ENCODE measurements around the gene BCHE. TPM values are rescaled to one million over a fixed set of nuclear protein-coding genes. Genes with fewer than 3 reads are reported as not detected.
"Not testable (repeated sequence)": the region's sequence is repeated elsewhere in the genome, so short reads cannot be mapped to it uniquely, and the experiment has no call there.

BCHE gene
- total RNA-seq, 3 donors from 2014 or later, result 0.33 to 27.1 (median 2.6) TPM

DNA sequence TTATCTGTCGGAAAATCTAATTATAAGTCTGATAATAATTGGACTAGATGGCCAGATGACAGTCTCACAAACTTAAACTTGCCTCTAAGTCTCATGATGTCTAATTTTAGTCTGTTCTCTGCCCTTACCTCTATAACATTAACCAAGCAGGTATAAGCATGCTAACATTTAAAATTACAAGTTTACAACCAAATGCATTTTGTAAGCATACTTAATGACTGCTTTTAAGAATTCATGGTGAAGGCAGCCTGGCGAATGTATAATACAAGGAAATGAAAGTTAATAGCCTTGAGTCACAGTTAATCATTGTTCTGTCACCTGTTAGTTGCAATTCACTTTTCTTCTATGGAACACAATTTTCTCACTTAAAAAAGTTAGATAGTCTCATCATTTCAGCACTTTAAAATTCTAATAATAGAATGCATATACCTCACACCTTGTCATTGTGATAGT lies 16.5 kb downstream of the BCHE start:
- Histone ChIP-seq H3K4me1 (no peaks in the 10 kb centered on the region), H3K27me3 (no peaks in the 10 kb centered on the region), H3K9me3 (no peaks in the 10 kb centered on the region), H3K36me3 (no peaks in the 10 kb centered on the region), H3K27ac (no peak overlapping the region), H3K4me3 (no peak overlapping the region)
- TF ChIP-seq, protein P1, sequence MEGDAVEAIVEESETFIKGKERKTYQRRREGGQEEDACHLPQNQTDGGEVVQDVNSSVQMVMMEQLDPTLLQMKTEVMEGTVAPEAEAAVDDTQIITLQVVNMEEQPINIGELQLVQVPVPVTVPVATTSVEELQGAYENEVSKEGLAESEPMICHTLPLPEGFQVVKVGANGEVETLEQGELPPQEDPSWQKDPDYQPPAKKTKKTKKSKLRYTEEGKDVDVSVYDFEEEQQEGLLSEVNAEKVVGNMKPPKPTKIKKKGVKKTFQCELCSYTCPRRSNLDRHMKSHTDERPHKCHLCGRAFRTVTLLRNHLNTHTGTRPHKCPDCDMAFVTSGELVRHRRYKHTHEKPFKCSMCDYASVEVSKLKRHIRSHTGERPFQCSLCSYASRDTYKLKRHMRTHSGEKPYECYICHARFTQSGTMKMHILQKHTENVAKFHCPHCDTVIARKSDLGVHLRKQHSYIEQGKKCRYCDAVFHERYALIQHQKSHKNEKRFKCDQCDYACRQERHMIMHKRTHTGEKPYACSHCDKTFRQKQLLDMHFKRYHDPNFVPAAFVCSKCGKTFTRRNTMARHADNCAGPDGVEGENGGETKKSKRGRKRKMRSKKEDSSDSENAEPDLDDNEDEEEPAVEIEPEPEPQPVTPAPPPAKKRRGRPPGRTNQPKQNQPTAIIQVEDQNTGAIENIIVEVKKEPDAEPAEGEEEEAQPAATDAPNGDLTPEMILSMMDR (IDR thresholded peaks at IDR 0.05), result no peak
- TF ChIP-seq POLR2A (IDR thresholded peaks at IDR 0.05), result no peak
- TF ChIP-seq POLR2AphosphoS5 (IDR thresholded peaks at IDR 0.05), result no peak
- DNase-seq (ENCODE audit: low spot score in 2 of 2), result no peak
- intact Hi-C loops (cut with DNase I; ENCODE audit: low total_unique reads), result no loop called here

GRCh38 chr3:165817160-165817709 lies 20.0 kb downstream of the BCHE start:
- Histone ChIP-seq H3K36me3 (peaks cover 3% of the 10 kb centered on the region), H3K27ac (no peak overlapping the region), H3K27me3 (no peaks in the 10 kb centered on the region), H3K9me3 (no peaks in the 10 kb centered on the region), H3K4me3 (no peak overlapping the region), H3K4me1 (no peaks in the 10 kb centered on the region)
- intact Hi-C loops (cut with DNase I; ENCODE audit: low total_unique reads), result no loop called here
- DNase-seq (ENCODE audit: low spot score in 2 of 2), result no peak
- no peak for TF ChIP-seq POLR2AphosphoS5 (IDR thresholded peaks at IDR 0.05)
- TF ChIP-seq, protein P1 (IDR thresholded peaks at IDR 0.05), result no peak
- TF ChIP-seq POLR2A (IDR thresholded peaks at IDR 0.05), result no peak

- Histone ChIP-seq H3K4me3 (no peak overlapping the region), H3K36me3 (peaks cover 3% of the 10 kb centered on the region), H3K27ac (no peak overlapping the region), H3K27me3 (no peaks in the 10 kb centered on the region), H3K4me1 (no peaks in the 10 kb centered on the region), H3K9me3 (no peaks in the 10 kb centered on the region)
- DNase-seq (ENCODE audit: low spot score in 2 of 2), result no peak
- intact Hi-C loops (cut with DNase I; ENCODE audit: low total_unique reads), result no loop called here
- no peak for TF ChIP-seq POLR2AphosphoS5 (IDR thresholded peaks at IDR 0.05)
- TF ChIP-seq, protein P1 (IDR thresholded peaks at IDR 0.05), result no peak
- no peak for TF ChIP-seq POLR2A (IDR thresholded peaks at IDR 0.05)
These were observed 21.0 kb downstream of the BCHE start for GRCh38 chr3:165816209-165816608.

- Histone ChIP-seq H3K4me1 (no peaks in the 10 kb centered on the region), H3K4me3 (no peak overlapping the region), H3K27me3 (no peaks in the 10 kb centered on the region), H3K27ac (no peak overlapping the region), H3K36me3 (peaks cover 3% of the 10 kb centered on the region), H3K9me3 (no peaks in the 10 kb centered on the region)
- intact Hi-C loops (cut with DNase I; ENCODE audit: low total_unique reads), result no loop called here
- DNase-seq (ENCODE audit: low spot score in 2 of 2), result no peak
- TF ChIP-seq POLR2AphosphoS5 (IDR thresholded peaks at IDR 0.05) (no peak), POLR2A (IDR thresholded peaks at IDR 0.05) (no peak)
- TF ChIP-seq, protein P1 (IDR thresholded peaks at IDR 0.05), result no peak
These were observed 21.5 kb downstream of the BCHE start for GRCh38 chr3:165815682-165816081.

DNA sequence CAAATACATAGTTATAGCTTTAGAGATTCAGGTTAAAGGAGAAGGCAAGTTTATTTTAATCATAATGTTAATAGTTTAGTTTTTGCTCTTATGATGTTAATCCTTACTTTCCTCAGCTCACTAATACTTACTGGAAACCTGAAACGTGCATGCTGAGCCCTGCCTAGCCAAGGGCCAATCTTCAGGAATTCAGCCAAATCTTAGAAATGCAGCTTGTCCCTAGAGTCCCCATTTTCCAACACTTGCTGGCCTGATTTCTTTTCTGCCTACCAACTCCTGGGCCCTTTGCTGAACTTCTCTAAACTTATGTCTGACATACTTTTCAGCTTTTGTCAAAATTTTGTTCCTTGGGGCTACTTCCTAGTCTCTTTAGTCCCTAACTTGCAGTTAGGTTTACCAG lies 22.8 kb downstream of the BCHE start:
- Histone ChIP-seq H3K27me3 (no peaks in the 10 kb centered on the region), H3K4me3 (no peak overlapping the region), H3K27ac (no peak overlapping the region), H3K4me1 (no peaks in the 10 kb centered on the region), H3K36me3 (peaks cover 3% of the 10 kb centered on the region), H3K9me3 (no peaks in the 10 kb centered on the region)
- no peak for DNase-seq (ENCODE audit: low spot score in 2 of 2)
- no peak for TF ChIP-seq POLR2AphosphoS5 (IDR thresholded peaks at IDR 0.05)
- TF ChIP-seq, protein P1 (IDR thresholded peaks at IDR 0.05), result no peak
- no peak for TF ChIP-seq POLR2A (IDR thresholded peaks at IDR 0.05)
- intact Hi-C loops (cut with DNase I; ENCODE audit: low total_unique reads), result no loop called here

DNA sequence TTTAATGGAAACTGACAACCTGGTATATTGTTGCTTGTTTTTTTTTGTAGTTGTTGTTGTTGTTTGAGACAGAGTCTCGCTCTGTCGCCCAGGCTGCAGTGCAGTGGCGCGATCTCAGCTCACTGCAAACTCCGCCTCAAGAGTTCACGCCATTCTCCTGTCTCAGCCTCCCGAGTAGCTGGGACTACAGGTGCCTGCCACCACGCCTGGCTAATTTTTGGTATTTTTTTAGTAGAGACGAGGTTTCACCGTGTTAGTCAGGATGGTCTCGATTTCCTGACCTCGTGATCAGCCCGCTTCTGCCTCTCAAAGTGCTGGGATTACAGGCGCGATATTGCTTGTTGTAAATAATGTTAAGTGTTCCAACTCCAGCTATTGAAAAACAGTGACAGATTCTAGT lies 29.3 kb downstream of the BCHE start:
- H3K27ac ChIP-seq; H3K4me3 ChIP-seq; DNase-seq (ENCODE audit: low spot score in 2 of 2); intact Hi-C loops (cut with DNase I; ENCODE audit: low total_unique reads); H3K36me3 ChIP-seq; H3K9me3 ChIP-seq; H3K27me3 ChIP-seq; H3K4me1 ChIP-seq: not testable (repeated sequence)
